Cardiac muscle cell (in vitro differentiated cells and primary cell): ENCODE results near the gene MAP4K3. TPM values are rescaled to one million over a fixed set of nuclear protein-coding genes. Genes with fewer than 3 reads are reported as not detected.

Source experiments
- DNase-seq, 2 donors: peaks; one replicate each; pipeline versions ENCODE4 v3.0.0 to v3.0.0-alpha.2; 2010 to 2017; ENCODE audit warnings: low read depth in 1 of 2, low spot score in 1 of 2
- H3K27ac ChIP-seq: fragments of 200-600 bp; sonication (generic); 2 replicates; pipeline ENCODE4 v1.5.1; 2016
- H3K27me3 ChIP-seq: fragments of 200-600 bp; sonication (generic); 2 replicates; pipeline ENCODE4 v1.6.0; 2016; ENCODE audit warnings: control low read depth
- H3K36me3 ChIP-seq: fragments of 200-600 bp; sonication (generic); 2 replicates; pipeline ENCODE4 v1.5.1; 2016; ENCODE audit warnings: control low read depth
- H3K4me1 ChIP-seq: fragments of 200-600 bp; sonication (generic); 2 replicates; pipeline ENCODE4 v1.8.1; 2017; ENCODE audit warnings: low read depth, mild to moderate bottlenecking, mixed run types
- H3K4me3 ChIP-seq: fragments of 200-600 bp; sonication (generic); 2 replicates; pipeline ENCODE4 v1.5.1; 2016; ENCODE audit warnings: mild to moderate bottlenecking
- H3K9me3 ChIP-seq: fragments of 200-600 bp; sonication (generic); 2 replicates; pipeline ENCODE4 v1.5.1; 2017; ENCODE audit warnings: low read depth, mild to moderate bottlenecking, control low read depth
- polyA plus RNA-seq: library from polyadenylated mRNA; unstranded; fragments of >200 nt; fragmentation: Nextera tagmentation; extraction: Ambion mirVana; gene quantifications from 2 replicates; pipeline ENCODE4 v1.2.1, GENCODE V29; 2016
- total RNA-seq: library from RNA; depleted of rRNA; stranded (reverse); fragments of >200 nt; gene quantifications from 2 replicates; pipeline ENCODE4 v1.2.3, GENCODE V29; 2016
- TF ChIP-seq, protein P1 (sequence below): IDR thresholded peaks from 2 replicates; pipeline ENCODE4 v1.5.1; 2012; ENCODE audit warnings: low read depth, mild to moderate bottlenecking, low read length

MAP4K3 gene
- total and polyA plus RNA-seq, 2 experiments from 2014 or later, result 34.6 to 56.7 TPM

DNA sequence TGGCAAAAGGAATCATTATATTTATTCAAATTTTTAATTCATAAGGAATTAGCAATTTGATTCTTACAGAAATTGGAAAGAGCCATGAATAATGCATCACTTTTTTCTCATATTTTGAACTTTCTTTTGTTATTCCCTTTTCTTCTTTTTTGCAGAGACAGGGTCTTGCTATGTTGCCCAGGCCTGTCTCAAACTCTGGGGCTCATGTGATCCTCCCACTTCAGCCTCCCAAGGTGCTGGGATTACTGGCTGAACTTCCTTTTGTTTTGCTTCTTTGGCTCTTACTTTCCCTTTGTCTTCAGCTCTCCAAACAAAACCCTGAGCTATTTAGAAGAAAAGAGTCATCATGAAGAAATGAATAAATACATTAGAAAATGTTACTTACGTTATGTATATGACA lies 224.1 kb downstream of the MAP4K3 start:
- no peaks in the 10 kb centered on the region for H3K4me1 ChIP-seq
- DNase-seq, result no peak
- no peaks in the 10 kb centered on the region for H3K9me3 ChIP-seq
- H3K4me3 ChIP-seq, result no peak overlapping the region
- no peak overlapping the region for H3K27ac ChIP-seq
- TF ChIP-seq, protein P1, sequence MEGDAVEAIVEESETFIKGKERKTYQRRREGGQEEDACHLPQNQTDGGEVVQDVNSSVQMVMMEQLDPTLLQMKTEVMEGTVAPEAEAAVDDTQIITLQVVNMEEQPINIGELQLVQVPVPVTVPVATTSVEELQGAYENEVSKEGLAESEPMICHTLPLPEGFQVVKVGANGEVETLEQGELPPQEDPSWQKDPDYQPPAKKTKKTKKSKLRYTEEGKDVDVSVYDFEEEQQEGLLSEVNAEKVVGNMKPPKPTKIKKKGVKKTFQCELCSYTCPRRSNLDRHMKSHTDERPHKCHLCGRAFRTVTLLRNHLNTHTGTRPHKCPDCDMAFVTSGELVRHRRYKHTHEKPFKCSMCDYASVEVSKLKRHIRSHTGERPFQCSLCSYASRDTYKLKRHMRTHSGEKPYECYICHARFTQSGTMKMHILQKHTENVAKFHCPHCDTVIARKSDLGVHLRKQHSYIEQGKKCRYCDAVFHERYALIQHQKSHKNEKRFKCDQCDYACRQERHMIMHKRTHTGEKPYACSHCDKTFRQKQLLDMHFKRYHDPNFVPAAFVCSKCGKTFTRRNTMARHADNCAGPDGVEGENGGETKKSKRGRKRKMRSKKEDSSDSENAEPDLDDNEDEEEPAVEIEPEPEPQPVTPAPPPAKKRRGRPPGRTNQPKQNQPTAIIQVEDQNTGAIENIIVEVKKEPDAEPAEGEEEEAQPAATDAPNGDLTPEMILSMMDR, result no peak
- H3K27me3 ChIP-seq, result no peaks in the 10 kb centered on the region
- H3K36me3 ChIP-seq, result no peaks in the 10 kb centered on the region

DNA sequence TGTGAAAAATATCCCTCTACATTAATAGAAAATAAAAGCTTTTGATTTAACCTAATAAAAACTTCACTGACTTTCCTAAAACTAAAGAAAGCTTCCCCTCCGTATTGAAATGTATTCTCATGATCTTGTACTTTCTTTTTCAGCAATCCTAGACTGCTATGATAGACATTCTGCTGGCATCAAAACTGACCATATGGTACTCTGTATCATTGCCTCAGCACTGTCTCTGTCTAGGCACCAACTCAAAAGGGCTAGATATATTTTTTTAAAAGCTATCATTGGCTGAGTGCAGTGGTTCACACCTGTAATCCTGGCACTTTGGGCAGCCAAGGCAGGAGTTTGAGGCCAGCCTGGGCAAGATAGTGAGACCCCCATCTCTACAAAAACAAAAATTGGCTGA lies 226.2 kb downstream of the MAP4K3 start:
- Histone ChIP-seq H3K27me3 (no peaks in the 10 kb centered on the region), H3K9me3 (no peaks in the 10 kb centered on the region), H3K4me1 (no peaks in the 10 kb centered on the region), H3K4me3 (no peak overlapping the region), H3K36me3 (no peaks in the 10 kb centered on the region), H3K27ac (no peak overlapping the region)
- TF ChIP-seq, protein P1, result no peak
- no peak for DNase-seq

- no peak overlapping the region for H3K4me3 ChIP-seq
- no peaks in the 10 kb centered on the region for H3K9me3 ChIP-seq
- no peaks in the 10 kb centered on the region for H3K36me3 ChIP-seq
- TF ChIP-seq, protein P1, result no peak
- H3K27me3 ChIP-seq, result no peaks in the 10 kb centered on the region
- no peak for DNase-seq
- H3K27ac ChIP-seq, result no peak overlapping the region
- no peaks in the 10 kb centered on the region for H3K4me1 ChIP-seq
Observed at GRCh38 chr2:39203382-39203781, 233.7 kb downstream of the MAP4K3 start.

GRCh38 chr2:39202639-39203369 lies 234.3 kb downstream of the MAP4K3 start:
- Histone ChIP-seq H3K27me3 (no peaks in the 10 kb centered on the region), H3K27ac (no peak overlapping the region), H3K4me1 (no peaks in the 10 kb centered on the region), H3K9me3 (no peaks in the 10 kb centered on the region), H3K4me3 (no peak overlapping the region), H3K36me3 (no peaks in the 10 kb centered on the region)
- TF ChIP-seq, protein P1, result no peak
- DNase-seq, result no peak

Other genes starting within 250 kb of the MAP4K3 start
- 0.66 TPM in 1 of 2 replicates, not detected in the other for gene CDKL4, start 193.3 kb downstream of the MAP4K3 start, total RNA-seq
- not detected in 2 replicates for gene CDKL4, start 193.3 kb downstream of the MAP4K3 start, polyA plus RNA-seq
- 21.3 and 22.5 TPM in 2 replicates for gene TMEM178A, start 228.6 kb upstream of the MAP4K3 start, total RNA-seq
- 13.4 and 17.9 TPM in 2 replicates for gene TMEM178A, start 228.6 kb upstream of the MAP4K3 start, polyA plus RNA-seq